Measurements from ENCODE around the gene MARS2.

DNA sequence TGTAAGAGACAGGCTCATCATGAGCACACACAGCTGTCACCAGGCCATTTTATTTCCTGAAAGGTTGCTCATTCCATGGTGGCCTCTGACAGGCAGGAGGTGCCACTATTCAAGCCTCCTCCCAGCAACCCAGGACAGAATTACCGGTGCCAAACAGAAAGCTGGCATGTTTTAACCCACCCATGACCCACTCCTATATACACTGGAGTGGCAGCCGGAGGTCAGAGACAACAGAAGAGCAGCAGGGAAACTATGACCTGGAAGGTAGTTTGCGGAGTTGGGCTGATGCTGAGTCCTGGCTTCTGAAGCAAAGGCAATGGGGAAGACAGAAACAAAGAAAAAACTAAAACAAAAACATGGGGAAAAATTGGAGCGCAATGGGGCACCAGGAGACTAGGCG, 32.1 kb upstream of the MARS2 start:
- TF ChIP-seq POLR2A (IDR thresholded peaks at IDR 0.05) (no peak), POLR2AphosphoS5 (IDR thresholded peaks at IDR 0.05; ENCODE audit: insufficient read depth in 1 of 2, low read depth in 1 of 2) (no peak)
- TF ChIP-seq, protein P1, sequence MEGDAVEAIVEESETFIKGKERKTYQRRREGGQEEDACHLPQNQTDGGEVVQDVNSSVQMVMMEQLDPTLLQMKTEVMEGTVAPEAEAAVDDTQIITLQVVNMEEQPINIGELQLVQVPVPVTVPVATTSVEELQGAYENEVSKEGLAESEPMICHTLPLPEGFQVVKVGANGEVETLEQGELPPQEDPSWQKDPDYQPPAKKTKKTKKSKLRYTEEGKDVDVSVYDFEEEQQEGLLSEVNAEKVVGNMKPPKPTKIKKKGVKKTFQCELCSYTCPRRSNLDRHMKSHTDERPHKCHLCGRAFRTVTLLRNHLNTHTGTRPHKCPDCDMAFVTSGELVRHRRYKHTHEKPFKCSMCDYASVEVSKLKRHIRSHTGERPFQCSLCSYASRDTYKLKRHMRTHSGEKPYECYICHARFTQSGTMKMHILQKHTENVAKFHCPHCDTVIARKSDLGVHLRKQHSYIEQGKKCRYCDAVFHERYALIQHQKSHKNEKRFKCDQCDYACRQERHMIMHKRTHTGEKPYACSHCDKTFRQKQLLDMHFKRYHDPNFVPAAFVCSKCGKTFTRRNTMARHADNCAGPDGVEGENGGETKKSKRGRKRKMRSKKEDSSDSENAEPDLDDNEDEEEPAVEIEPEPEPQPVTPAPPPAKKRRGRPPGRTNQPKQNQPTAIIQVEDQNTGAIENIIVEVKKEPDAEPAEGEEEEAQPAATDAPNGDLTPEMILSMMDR (IDR thresholded peaks at IDR 0.05), result no peak
